ENCODE data around the gene COLEC11. TPM values are rescaled to one million over a fixed set of nuclear protein-coding genes. Genes with fewer than 3 reads are reported as not detected.

The COLEC11 gene
- total and polyA plus RNA-seq, 9 of the 15 experiments (the other 6 are each of a cell fraction or from before 2014, with no cell fraction given): 0.32 to 4.3 (median 1.8) TPM

DNA sequence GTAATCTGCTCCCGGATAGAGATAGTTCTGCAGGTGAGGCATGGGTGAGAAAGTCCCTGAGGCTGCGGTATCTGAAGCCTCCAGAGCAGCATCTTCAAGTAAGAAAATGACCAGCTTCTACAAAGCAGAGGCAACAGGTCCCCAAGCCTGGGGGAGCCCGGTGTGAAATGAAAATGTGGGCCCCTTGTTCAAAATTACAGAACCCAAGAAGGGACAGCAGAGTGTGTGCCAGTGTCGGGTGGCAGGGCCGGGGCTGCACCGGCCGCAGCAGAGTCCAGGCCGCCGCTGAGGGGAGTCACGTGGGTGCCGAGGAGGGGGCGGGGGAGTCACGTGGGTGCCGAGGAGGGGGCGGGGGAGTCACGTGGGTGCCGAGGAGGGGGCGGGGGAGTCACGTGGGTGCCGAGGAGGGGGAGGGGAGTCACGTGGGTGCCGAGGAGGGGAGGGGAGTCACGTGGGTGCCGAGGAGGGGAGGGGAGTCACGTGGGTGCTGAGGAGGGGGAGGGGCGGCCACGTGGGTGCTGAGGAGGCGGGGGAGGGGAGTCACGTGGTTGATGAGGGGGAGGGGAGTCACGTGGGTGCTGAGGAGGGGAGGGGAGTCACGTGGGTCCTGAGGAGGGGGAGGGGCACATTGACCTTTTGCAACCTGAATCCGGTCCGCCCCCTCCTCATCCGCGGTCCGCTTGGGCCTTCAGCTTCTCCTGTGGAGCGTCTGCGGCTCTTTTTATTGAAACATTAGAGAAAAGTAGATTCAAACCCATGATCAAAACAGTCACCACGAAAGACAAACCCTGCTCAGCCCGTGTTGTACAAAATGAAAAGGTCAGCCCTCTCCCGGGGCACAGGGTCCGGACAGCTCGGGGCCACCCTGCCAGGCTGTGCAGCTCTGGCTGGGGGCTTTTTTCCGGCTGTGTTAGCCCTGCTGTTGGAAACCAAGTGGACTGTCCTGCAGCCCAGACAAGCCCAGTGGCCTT lies 10.4 kb downstream of the COLEC11 start (continued):
- TF ChIP-seq REST (IDR thresholded peaks at IDR 0.05; ENCODE audit: borderline replicate concordance): peak; percentile 37; the same call in 1 of the 2 replicates
- no peak for TF ChIP-seq REST (CRISPR knock-in tag; IDR thresholded peaks at IDR 0.05; ENCODE audit: low read depth)
- peak; percentile 40; the same call in 1 of the 2 replicates for TF ChIP-seq ESRRA (IDR thresholded peaks at IDR 0.05; ENCODE audit: borderline replicate concordance, low read depth)
- no peak for TF ChIP-seq ZBTB1 (CRISPR knock-in tag; IDR thresholded peaks at IDR 0.05; ENCODE audit: borderline replicate concordance, low read depth)
- no peak for TF ChIP-seq SRSF1 (IDR thresholded peaks at IDR 0.05; ENCODE audit: low read depth, low read length)
- TF ChIP-seq ZNF407 (IDR thresholded peaks at IDR 0.05; ENCODE audit: low read depth): no peak
- no peak for TF ChIP-seq FOXA3 (CRISPR knock-in tag; conservative IDR thresholded peaks at IDR 0.05 in 1 of 2, IDR thresholded peaks at IDR 0.05 in 1 of 2)
- TF ChIP-seq TEAD1 (CRISPR knock-in tag; IDR thresholded peaks at IDR 0.05): peak in 1 of 2 experiments; percentile 43; a peak in 1 of 4 replicates
- no peak for TF ChIP-seq PYGO2 (tag; IDR thresholded peaks at IDR 0.05)
